NCI-H345 (cell line): Measurements from ENCODE around the gene CLDN1.

Source experiments
- DNase-seq: peaks from one replicate; lab custom pipeline; 2025; lab: John Stamatoyannopoulos, UW

The CLDN1 gene, protein sequence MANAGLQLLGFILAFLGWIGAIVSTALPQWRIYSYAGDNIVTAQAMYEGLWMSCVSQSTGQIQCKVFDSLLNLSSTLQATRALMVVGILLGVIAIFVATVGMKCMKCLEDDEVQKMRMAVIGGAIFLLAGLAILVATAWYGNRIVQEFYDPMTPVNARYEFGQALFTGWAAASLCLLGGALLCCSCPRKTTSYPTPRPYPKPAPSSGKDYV

DNA sequence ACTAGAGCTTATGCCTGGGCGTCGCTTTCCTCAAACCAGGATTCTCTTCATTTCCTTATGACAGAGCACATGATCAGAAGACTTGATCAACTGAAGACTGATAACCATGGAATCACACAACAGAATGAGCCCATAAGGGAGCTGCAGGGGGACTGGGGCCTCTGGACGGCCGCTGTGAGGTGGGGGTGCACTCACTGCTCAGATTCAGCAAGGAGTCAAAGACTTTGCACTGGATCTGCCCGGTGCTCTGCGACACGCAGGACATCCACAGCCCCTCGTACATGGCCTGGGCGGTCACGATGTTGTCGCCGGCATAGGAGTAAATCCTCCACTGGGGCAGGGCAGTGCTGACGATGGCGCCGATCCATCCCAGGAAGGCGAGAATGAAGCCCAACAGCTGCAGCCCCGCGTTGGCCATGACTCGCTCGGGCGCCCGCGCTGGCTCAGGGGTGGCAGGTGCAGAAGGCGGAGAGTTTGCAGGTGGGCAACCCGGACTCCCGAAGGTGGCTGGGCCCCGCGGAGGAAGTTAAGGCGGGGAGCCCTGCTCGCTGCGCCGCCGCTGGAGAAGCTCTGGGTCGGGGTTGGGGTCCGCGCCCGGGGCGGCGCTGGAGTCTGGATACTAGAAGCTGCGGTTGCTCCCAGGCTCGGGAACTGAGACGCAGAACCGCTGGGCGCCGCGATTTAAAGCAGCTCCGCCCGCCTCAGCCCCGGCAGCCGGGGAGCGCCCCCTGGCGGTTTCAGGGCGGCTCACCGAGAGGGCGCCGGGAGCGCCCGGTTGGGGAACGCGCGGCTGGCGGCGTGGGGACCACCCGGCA is at the start of gene CLDN1:
Gene CLDN1, minus strand, starts transcription at position 658 of the 815 bp plus-strand sequence. Its CDS starts 240 bp downstream, at position 418.
- DNase-seq, result peak; percentile 93

DNA sequence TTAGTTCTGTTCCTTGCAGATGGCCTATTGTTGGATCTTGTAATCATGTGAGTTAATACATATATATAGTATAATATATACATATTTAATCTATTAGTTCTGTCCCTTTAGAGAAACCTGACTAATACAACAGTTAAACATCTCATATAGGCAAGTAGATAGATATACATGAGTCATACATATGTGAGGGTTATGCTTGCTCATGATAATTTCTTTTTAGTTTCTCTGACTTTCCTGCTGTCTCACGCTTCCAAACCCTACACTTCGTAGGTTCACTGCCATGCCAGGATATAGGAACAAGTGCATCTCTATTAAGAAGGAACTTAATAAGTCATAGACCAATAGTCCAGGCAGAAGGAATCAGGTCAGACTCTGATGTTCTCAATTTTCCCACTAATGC is 48.9 kb upstream of the CLDN1 start:
- DNase-seq, result no peak

DNA sequence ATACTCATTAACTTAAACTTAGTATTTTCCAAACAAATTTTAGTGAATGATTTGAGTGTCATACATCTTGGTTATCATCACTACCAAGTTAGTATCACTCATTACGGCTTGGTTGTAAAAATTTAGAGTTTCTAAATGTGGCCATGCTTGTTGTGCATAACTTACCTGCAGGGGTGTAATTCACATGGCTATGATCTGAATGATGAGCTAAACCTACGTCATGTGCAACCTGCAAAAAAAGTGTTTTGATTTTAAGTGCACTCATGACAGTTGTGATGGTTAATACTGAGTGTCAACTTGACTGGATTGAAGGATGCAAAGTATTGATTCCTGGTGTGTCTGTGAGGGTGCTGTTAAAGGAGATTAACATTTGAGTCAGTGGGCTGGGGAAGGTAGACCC is 48.1 kb upstream of the CLDN1 start:
- DNase-seq, result no peak

DNA sequence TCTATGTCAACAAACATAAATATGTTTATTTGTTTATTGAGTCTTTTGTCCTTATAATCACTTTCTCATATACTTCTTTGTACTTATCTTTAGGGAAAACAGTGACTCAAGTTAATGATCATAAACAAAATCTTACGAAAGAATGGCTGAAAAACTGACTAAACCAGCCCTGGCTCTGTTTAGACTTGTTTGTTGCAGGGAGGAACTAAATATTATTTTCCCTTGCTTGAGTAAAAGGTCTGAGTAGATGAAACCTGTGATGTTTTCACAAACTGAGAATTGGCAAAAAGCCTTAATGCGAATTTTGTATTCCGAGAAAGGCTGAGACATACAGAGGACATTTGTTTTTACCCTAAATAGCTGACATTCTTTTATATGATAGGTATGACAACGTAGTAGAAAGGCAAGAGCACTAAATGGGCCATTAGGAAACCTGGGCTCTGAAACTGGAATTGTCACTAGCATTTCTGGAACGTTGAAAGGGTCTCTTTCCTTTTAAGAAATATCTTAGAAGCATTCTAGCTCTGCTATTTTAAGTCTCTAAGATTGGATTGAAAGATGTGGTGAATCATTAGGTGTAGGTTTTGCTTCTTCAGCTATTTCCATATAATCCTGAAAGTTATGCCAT is 47.5 kb upstream of the CLDN1 start:
- DNase-seq, result no peak

DNA sequence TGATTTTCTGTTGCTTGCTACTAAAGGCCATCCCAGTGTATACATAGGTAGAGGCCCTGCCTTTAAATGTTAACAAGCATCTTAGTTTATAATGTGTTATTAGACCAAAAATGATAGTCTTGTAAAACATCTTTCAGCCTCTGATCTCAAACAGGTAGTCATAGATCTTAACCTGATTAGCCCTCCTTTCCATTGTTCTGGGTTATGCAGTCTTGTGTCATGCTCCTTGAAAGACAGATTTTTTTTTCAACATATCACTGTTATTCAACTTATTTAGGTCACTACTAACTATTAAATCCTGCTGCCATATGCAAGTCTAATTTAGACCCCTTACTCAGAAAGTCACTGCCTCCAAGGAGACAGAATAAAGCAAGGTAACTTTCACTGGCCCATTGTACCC is 46.6 kb upstream of the CLDN1 start:
- no peak for DNase-seq

DNA sequence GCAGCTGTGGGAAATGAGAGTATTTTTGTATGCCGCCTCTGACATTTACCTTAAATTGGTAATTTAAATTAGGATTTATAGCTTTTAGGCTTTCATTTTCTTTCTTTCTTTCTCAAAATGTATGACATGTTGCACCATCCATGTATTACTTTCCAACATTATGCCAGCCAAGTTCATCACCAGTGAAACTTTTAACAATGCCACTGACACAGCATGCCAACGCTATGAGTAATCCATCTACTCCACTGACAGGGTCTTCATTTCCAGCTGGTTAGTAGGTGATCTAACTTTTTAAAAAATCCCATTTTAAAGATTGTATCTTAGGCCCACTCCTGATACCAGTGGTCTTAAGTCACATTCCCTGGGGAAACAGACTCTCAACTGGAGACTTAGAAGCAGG is 43.9 kb upstream of the CLDN1 start:
- DNase-seq, result no peak

DNA sequence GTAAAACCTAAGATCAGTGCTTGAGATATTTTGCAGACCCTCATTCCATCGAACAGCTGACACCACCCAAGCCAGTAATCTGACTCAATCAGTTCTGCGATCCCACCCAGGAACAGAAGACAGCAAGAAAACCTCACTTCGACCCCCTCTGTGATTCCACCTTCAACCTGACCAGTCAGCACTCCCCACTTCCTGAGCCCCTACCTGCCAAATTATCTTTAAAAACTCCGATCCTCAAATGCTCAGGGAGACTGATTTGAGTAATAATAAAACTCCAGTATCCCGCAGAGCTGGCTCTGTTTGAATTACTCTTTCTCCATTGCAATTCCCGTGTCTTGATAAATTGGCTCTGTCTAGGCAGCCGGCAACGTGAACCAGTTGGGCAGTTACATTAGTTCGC is 40.0 kb upstream of the CLDN1 start:
- DNase-seq, result no peak

DNA sequence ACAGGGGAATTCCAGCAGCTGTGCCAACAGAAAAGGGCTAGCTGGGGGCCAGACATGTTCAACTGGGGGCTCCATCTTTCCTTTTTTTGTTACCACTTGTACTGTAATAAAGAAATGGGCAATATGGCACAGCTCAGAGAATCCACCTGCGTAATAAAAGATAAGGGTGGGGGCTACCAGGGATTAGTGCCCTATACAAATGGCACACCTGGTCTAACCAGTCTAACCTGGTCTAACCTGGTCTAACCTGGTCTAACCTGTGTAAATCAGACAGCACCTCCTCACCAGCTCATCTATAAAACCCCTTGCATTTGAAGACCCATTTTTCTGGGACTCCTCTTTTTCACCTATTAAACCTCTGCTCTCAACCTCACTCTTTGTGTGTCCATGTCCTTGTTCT is 39.5 kb upstream of the CLDN1 start:
- DNase-seq, result no peak

DNA sequence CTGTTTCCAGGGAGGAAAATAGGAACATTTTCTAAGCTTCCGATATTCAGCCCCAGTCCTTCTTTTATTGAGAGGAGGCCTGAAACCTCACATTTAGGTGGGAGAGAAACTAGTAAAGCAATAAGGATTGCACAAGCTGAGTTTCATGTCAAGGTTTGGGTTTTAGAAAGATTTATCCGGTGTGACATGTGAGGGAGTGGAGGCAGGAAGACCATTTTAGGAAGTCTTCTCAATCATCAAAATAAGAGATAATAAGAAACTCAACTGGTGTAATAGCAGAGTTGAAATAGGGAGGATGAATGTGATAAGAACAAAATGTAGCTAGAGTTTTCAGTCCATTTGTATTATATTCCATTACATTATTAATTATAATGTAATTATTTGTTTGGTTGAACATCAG is 38.0 kb upstream of the CLDN1 start:
- no peak for DNase-seq

DNA sequence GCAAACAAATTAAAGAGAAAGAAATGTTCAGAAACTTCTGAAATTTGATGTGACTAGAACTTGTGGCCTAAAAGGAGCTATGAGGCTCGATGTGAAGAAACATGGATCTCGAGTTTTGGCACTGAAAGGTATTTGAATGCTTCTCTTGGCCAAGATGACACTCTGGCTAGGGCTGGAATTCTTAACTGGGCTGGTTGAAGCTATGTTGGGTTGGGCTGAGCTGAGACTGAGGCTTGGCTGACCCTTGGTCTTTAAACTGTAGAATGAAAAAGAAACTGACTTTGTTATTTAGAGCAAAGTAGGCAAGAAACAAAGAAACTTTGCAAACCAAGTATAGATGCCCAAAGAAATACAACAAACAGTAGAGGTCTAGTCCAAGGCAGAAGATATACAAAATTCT is 37.6 kb upstream of the CLDN1 start:
- DNase-seq, result no peak

DNA sequence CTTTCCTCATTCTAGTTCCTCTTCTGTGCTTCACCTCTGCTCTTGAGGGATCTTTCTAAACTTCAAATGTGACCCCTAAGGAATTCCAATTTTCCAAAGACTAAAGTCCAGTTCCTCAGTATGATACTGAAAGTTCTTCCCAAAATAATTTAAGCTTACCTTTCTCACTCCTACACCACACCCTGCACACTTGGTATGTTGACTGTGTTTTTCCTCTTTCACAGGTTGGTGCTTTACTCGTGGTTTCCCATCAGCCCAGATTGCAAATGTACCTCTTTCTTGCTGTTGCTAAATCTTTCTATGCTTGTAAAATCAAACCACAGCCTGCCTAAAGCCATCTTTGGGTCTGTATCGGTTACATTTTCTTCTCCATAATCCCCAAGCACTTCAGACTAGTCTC is 35.2 kb upstream of the CLDN1 start:
- no peak for DNase-seq

DNA sequence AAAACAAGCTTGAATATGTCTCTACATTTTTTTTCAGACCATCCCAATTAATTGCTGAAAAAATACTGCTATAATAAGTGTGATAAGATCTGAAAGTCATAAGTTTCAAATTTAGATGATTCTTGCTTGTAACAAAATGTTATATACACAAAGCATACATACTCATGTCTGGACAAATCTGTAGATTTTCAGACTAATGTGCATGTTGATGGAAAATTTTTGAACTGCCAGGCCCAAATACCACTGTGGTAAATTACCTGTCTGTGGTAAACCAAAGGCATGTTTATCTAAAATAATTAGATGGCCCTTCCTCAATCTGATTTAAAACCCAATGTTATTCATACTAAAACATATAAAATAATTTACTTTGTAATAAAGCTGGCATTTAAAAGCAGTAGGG is 34.0 kb upstream of the CLDN1 start:
- no peak for DNase-seq

DNA sequence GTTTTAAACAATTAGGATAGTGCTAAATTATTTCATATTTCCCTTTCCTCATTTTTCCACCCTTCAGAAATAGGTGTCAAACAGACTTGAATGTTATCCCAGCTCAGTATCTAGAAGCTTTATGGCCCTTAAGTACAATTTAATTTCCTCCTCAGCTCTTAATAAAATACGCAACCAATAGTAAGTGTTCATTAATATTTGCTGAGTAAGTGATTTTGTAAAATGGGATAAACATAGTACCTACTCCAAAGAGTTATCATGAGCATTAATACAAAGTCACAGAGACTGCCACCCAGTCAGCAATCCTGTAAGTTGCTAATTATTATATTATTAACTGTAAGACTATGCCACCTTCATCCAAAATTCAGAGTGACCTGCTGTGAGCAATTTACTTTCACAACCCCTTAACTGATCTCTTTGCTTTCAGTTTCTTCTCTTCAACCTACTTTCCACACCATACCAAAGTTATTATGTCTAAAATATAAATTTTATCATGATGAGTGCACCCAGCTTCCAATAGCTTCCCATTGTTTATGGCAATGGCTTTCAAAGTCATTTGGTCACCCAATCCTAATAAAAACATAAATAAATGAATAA is 30.7 kb upstream of the CLDN1 start:
- DNase-seq, result no peak

DNA sequence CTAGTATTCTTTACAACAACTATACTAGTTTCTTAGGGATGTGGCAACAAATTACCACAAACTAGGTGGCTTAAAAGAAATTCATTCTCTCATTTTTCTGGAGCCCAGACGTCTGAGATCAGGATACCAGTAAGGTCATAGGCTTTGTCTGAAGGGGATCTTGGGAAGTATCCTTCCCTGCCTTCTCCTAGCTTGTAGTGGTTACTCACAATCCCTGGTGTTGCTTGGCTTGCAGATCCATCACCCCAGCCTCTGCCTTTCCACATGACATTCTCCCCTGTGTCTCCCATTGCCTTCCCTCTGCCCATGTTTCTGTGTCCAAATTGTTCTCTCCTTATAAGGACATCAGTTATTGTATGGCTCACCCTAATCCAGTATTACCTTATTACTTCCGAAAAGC is 24.3 kb upstream of the CLDN1 start:
- DNase-seq, result no peak

DNA sequence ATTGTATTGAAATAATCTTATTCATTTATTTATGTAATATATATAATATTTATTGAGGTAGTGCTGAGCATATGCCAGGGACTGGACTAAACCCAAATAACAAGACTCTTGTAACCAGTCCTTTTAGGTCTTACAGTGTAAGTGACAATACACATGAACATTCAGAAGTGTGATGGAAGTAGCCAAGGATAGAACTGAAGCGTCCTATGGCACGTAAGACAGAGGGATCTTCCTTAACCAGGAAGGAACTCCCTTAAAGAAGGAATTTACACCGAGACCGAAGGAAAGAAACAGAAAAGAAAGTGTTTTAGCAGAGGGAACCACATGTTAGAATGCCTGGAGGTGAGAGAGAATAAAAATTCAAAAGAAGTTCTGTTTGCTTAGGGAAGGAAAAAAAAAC is 23.6 kb upstream of the CLDN1 start:
- DNase-seq, result no peak

DNA sequence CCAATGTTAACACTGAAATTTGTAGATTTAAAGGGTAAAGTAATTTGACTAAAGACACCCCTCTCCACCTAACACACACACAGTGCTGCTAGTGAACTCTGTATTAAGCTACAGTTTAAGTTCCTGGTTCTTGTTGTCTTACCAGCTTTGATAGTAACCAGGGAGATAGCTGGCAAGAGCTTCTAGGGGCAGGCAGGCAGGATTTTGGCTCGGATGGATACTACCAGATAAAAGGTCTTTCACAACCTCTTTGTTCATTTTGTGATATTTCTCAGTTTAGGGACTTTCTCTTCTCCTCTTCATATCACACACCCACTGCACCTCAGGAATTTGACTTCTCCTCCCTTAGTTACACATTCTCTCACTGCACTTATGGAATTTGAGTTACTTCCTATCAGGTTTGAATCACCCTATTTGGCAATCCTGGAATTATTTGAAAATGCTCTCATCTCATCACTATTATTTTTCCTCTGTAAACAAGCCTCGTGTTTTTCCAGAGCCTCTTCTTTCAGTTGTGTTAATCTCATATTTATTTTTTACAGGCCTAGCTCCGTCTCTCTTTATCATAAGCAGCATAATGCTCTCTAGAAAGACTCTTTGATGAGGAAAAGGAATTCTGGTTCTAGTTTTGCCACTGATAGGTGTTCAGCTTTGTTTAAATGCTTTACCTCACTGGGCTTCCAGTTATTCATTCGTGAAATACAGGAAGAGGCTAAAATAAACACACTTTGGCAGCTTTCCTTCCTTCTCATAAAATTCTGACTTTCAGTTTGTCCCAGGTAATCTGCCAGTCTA is 23.0 kb upstream of the CLDN1 start:
- no peak for DNase-seq

DNA sequence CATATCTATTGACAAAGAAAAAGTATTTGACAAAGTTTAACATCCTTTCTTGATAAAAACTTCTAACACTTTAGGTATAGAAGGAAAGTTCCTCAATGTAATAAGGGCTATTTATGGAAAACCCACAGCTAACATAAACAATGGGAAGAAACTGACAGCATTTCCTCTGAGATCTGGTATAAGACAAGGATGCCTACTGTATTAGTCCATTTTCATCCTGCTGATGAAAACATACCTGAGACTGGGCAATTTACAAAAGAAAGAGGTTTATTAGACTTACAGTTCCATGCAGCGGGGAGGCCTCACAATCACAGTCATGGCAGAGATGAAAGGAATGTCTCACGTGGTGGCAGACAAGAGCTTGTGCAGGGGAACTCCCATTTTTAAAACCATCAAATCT is 17.8 kb upstream of the CLDN1 start:
- DNase-seq, result no peak

DNA sequence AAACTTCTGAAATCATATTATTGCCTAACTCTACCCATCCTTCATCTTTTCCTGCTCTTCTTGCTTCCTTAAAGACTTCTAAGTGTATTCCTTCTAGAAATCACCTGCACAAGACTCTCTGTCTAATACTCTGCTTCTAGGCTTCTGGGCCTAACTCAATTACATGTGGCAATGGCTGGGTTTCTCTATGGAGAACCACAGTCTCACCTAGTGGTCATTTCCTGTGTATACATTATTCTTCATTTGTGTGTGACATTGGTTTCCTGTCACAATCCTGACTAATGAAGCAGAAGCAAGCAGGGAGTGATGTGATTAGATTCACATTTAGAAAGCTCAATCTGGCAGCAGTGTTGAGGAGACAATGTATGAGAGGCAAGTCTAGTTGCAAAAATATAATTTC is 16.9 kb upstream of the CLDN1 start:
- no peak for DNase-seq

DNA sequence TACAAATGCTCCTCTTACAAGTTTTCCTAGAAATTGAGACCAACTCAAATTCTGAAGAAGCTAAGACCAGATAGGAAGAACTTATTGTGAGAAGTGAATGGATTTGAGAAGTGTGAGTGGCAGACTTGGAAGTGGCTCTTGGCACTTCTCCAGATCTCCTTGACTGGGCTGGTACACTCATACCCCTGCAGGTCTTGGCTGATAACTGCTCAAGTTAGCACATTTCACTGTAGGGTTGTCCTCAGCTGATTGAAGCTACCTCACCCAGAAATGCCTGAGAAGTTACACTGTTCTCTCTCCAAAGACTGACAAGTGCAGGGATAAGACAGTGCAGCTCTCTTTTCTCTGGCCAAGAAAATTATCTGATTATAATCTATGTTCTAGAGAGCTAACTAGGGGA is 16.5 kb upstream of the CLDN1 start:
- DNase-seq, result no peak

DNA sequence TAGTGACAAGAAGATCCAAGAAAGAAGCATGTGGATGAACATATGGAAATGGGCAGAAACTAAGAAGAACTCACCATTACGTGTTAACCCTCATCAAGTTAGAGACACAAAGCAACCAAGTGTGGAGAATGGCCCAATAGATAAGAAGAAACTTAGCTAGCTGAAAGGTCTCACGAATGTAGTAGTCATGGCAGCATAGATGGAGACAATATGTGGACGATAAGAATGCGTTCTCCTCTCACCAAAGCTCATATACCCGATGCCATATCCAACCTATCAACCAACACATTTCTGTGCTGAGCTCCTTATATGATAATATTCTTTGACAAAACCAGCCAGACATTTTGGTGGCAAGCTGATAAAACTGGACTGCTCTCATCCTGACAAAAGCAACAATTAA is 15.1 kb upstream of the CLDN1 start:
- DNase-seq, result no peak

DNA sequence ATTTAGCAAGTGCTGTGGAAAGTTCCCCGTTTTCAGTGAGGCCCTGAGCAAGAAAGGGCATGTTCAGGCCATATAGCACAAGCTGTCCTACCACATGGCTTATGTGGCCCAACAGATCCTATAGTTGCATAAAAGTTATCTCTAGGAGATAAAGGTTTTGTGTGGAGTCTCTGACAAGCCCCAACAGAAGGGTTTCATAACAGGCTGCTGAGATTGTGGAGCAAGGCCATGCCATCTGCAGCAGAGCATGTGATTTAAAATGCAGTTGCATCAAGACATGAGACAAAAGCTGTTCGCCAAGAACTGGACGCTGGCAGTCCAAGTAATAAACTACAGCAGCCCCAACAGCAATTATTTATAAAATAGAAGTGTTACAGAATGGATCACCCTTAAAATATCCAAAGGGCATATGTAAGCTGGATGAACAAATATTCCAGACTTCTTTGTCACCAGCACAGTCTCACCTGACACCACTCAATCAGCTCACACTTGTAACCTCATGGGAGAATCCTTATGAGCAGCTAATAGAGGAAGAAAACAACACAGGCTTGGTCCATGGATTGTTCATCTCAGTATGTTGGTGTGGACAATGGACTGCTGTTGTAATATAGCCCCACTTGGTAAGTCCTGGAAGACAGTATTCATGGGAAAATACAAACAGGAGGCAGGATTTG is 14.4 kb upstream of the CLDN1 start:
- DNase-seq, result no peak

DNA sequence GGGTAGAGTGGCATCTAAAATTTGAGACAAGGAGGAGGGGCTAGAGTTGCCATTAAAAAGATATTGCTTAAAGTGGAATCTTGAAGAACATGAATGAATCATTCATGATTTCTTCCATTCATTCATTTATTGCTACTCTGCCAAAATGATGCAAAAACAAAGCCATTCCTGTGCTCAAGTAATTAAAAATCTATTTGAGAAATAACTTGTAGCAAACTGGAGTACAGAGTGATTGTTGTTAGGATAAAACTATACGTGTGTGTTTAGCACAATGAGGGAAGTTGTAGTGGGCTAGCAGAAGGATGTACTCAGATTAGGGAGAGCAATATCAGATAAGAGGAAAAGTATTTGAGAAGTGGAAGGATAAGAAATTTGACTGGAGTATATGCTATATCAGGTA is 11.7 kb upstream of the CLDN1 start:
- DNase-seq, result no peak
